Fibroblast of peridontal ligament (primary cell): ENCODE data around the gene SNRNP70.
"Not testable (repeated sequence)": the region's sequence is repeated elsewhere in the genome, so short reads cannot be mapped to it uniquely, and the experiment has no call there.

Experiments used
- DNase-seq: peaks from one replicate; pipeline ENCODE4 v3.0.0-alpha.2; 2010; ENCODE audit errors: extremely low read depth

The SNRNP70 gene, protein sequence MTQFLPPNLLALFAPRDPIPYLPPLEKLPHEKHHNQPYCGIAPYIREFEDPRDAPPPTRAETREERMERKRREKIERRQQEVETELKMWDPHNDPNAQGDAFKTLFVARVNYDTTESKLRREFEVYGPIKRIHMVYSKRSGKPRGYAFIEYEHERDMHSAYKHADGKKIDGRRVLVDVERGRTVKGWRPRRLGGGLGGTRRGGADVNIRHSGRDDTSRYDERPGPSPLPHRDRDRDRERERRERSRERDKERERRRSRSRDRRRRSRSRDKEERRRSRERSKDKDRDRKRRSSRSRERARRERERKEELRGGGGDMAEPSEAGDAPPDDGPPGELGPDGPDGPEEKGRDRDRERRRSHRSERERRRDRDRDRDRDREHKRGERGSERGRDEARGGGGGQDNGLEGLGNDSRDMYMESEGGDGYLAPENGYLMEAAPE

DNA sequence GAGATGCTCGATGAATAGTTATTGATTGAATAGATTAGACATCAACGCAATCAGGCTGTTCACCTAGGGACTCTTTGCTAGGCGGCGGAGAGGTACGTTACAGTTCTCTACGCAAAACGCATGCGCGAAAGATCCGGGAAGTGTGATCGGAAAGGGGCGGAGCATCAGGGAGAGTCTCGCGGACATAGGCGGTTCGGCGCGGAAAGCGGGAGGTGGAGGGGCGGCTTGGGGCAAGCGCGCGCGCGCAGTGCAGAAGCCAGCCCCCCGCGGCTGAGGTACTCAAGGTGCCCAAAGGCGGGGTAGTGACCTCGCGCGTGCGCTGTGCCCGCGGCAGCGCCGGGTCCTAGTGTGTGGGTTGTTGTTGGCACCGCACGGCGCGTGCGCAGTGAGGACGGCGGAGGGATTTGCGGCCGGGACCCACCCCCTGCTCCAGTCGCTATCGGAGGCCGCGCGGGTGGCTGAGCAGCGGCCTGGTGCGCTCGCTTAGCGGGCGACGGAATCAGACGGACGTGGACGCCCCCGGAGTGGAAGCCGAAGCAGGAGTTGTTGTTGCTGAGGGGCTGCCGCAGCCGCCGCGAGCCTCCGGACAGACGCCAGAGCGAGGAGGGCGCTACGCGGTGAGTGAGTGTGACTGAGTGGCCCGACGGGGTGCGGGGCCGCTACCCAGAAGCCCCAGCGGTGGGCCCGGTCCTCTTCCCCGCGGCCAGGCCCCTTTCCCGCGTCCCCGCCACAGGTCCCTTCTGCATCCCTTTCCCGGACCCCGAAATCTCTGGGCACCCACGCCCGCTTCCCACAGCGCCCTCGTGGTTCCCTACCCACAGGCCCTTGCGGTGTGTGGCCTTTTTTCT, at the start of gene SNRNP70:
SNRNP70 (plus strand) TSS at position 432 of the 848 bp plus-strand sequence. CDS start 964 bp downstream, outside the sequence.
- DNase-seq: peak; percentile 99

DNA sequence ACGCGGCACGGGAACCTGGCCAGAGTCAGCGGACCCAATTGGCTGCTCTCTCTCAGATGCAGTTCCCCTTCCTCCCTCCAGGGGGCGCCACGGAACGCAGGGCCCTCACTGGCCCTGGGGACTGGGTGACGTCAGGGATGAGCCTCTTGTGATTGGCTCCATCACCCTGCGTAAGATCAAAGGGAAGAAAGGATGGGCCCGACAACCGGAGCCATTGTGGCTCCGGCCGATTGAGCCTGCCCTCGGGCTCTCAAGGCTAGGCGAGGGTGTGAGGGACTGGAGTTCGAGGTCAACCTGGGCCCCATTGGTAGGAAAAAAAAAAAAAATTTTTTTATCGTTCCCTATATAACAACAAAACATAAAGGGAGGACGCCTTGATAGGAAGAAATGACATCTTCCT, 48.4 kb upstream of the SNRNP70 start, which contains the start of gene CGB1:
CGB1 (minus strand) TSS at position 81 of the 400 bp plus-strand sequence. CDS start 184 bp downstream, outside the sequence.
- not testable (repeated sequence) for DNase-seq

DNA sequence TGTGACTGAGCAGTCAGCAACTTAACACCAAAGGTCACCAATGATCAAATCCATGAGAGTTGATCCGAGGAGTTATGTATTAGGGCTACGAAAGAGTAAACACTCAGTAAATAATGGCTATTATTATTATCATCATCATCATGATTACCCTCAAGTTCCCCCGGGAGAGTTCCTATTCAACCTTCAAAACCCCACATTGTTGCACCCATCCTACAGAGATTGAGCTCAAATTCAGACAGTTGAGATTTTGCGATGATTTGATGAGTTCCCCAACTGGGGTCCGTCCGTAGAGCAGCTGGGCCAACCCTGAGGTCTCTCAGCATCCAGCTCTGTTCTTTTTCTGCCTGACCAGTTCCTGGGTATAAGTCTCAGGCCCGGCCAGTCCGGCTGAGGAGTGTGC, 47.1 kb upstream of the SNRNP70 start:
- DNase-seq: not testable (repeated sequence)

DNA sequence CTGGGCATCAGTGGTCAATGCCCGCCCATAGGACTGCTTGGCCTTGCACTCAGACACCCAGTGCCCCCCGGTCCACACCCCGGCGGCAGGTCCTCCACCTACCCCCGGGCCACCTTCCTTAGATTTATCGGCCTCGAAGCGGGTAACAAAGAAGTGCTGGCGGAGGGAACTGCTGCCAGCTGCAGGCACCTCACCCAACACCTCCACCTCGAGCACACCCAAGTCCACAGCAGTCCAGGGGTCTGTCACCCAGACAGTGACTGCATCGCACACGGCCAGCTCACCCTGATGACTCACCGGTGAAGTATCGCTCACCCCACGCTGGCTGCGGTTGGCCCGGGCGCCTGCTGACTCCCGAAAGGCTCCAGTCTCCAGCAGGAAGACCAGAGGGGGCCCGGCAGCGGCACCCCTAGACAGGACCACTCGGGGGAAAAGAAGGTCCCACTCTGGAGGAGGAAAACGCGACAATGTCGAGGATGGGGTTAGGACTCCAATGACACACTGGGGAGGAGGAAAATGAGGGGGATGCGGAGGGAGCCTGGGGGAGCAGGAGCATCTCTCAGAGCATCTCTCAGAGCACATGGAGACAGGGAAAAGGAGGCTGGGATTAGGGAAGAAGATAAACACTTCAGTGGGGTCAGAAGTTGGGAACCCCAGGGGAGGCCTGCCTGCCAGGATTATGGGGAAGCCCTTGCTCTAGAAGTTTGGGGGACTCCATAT, 46.5 kb upstream of the SNRNP70 start:
- not testable (repeated sequence) for DNase-seq

DNA sequence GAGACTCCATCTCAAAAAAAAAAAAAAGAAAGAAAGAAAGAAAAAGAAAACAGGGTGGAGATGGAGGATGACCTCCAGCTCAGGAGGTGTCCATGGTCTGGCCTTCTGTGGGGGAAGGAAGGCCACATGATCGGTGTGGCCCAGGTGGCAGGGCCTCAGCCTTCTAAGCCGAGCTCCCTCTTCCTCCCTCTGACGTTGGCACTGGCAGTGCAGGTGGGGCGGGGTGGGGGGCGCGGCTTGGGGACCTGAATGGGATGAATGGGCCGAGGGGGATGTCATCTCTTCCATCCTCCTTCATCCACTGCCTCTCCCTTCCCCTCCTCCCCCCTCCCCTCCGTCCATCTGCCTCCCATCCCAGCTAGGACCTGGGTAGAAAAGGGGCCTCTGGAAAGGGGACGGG, 45.5 kb upstream of the SNRNP70 start:
- not testable (repeated sequence) for DNase-seq

DNA sequence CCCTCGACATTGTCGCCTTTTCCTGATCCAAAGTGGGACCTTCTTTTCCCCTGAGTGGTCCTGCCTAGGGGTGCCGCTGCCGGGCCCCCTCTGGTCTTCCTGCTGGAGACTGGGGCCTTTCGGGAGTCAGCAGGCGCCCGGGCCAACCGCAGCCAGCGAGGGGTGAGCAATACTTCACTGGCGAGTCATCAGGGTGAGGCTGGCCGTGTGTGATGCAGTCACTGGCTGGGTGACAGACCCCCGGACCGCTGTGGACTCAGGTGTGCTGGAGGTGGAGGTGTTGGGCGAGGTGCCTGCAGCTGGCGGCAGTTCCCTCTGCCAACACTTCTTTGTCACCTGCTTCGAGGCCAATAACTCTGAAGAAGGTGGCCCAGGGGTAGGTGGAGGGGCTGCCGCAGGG, 43.1 kb upstream of the SNRNP70 start:
- no peak for DNase-seq

DNA sequence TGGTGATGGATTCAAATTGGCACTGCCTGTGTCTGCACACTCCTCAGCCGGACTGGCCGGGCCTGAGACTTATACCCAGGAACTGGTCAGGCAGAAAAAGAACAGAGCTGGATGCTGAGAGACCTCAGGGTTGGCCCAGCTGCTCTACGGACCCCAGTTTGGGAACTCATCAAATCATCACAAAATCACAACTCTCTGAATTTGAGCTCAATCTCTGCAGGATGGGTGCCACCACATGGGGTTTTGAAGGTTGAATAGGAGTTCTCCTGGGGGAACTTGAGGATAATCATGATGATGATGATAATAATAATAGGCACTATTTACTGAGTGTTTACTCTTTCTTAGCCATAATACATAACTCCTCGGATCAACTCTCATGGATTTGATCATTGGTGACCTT, 42.6 kb upstream of the SNRNP70 start:
- DNase-seq: not testable (repeated sequence)

DNA sequence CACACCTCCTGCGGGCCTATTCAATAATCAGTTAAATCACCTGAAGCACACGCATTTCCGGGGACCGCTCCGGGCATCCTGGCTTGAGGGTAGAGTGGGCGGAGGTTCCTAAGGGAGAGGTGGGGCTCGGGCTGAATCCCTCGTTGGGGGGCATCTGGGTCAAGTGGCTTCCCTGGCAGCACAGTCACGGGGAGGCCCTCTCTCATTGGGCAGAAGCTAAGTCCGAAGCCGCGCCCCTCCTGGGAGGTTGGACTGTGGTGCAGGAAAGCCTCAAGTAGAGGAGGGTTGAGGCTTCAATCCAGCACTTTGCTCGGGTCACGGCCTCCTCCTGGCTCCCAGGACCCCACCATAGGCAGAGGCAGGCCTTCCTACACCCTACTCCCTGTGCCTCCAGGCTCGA, 41.7 kb upstream of the SNRNP70 start, which contains the start of gene CGB5:
CGB5 (plus strand) TSS at position 301 of the 400 bp plus-strand sequence. CDS start 362 bp downstream, outside the sequence.
- DNase-seq: not testable (repeated sequence)

DNA sequence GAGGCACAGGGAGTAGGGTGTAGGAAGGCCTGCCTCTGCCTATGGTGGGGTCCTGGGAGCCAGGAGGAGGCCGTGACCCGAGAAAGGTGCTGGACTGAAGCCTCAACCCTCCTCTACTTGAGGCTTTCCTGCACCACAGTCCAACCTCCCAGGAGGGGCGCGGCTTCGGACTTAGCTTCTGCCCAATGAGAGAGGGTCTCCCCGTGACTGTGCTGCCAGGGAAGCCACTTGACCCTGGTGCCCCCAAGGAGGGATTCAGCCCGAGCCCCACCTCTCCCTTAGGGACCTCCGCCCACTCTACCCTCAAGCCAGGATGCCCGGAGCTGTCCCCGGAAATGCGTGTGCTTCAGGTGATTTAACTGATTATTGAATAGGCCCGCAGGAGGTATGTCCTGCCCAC, 36.2 kb upstream of the SNRNP70 start, which contains the start of gene CGB8:
CGB8 (minus strand) TSS at position 101 of the 400 bp plus-strand sequence. CDS start 372 bp downstream, outside the sequence.
- not testable (repeated sequence) for DNase-seq

DNA sequence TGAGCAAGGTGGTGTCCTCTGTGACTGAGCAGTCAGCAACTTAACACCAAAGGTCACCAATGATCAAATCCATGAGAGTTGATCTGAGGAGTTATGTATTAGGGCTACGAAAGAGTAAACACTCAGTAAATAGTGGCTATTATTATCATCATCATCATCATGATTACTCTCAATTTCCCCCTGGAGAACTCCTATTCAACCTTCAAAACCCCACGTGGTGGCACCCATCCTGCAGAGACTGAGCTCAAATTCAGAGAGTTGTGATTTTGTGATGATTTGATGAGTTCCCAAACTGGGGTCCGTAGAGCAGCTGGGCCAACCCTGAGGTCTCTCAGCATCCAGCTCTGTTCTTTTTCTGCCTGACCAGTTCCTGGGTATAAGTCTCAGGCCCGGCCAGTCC, 35.4 kb upstream of the SNRNP70 start:
- DNase-seq: not testable (repeated sequence)

DNA sequence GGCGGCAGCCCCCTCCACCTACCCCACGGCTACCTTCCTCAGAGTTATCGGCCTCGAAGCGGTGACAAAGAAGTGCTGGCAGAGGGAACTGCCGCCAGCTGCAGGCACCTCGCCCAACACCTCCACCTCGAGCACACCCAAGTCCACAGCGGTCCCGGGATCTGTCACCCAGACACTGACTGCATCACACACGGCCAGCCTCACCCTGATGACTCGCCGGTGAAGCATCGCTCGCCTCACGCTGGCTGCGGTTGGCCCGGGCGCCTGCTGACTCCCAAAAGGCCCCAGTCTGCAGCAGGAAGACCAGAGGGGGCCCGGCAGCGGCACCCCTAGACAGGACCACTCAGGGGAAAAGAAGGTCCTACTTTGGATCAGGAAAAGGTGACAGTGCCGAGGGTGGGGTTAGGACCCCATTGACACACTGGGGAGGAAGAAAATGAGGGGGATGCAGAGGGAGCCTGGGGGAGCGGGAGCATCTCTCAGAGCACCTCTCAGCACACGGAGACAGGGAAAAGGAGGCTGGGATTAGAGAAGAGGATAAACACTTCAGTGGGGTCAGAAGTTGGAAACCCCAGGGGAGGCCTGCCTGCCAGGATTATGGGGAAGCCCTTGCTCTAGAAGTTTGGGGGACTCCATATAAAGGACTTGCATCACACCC, 34.7 kb upstream of the SNRNP70 start:
- DNase-seq: not testable (repeated sequence)

DNA sequence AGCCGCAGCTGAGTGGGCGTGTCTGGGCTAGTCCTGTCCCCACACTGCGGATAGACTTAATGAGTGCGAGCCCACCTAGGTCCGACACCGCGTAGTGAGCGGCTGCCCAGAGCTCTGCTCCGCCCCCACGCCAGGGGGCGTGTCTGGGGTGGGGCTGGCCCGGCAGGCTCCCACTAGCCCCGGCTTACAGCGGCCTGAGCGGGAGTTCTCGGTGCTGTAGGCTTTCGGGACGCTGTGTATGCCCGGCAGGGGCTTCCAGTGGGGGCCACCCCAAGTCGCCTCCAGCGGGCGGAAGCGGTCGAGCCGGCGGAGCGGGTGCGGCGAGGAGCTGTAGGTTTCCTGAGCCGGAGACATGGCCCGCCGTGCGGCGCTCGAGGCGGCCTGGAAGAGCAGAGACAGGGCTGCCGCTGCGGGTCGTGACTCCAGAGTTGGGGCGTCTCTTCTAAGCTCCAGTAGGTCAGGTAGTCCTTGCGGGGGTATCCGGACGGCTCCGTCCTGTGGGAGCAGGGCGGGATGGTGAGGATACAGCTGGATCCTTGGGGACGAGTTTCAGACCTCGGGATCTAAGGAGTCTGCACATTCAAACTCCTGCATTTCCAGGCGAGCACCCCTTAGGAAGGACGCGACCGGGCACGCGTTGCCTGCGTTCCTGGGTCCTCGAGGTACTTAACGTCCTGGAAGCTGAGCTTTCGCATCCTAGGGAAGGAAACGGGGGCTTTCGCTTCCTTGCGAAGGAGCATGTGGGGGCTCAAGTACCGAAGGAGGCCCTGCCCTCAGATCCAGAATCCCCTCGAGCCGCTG, 28.9 kb upstream of the SNRNP70 start:
- DNase-seq: peak; percentile 17

DNA sequence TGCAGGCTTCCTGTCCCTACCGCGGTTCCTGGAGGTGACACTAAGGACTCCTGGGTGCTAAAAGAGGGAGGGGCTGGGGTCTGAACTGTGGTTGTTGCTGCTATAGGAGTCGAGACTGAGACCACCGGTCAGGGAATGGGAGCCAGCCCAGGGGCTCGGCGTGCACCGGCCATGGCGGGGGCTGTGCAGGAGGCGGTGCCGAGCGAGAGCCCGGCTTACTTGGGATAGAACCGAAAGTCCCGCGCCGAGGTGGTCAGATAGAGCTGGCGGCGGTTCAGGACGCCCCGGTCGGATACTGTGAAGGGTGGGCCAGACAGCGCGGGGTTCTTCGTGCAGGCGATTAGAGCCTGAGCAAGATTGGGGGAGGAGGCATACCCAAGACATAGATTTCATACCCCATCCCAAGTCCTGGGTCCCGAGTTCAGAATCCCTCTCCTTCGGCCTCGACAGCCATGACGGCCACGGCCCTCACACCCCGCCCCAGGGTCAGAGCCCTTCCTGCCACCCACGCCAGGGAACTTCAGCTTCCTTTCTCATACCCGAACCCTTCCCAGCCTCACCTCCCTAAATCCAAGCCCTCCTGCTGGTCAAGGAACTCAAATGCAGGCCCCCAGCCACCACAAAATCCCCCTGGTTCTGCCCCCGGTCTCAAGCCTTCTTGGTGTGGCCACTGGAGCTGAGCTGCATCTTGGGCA, 28.2 kb upstream of the SNRNP70 start:
- not testable (repeated sequence) for DNase-seq

DNA sequence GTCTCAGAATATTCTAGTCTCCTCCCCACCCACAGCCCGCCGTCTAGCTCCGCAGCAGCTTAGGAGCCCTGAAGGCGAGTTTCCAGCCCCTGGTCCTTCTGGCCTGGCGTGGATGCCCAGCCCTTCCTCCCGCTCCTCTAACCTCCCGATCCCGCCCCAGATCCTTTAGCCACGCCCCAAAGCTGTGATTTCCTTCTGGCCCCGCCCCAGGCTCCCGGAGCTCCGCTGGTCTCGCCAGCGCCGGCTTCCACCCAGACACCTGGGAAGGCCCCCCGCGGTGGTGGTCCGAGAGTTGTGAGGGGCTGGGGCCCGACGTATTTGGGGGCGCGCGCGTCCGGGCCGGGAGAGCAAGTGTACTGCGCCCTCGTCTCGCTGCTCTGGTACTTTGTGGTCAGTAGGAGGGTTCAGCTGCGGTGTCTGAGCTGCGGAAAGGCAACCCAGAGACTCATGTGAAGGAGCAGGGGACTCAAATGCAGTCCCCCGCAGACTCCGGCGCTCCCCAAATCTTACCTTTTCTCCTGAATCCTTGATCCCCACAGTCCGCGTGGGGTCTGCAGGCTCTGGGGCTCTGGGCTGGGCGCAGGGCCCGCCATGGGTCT, 27.5 kb upstream of the SNRNP70 start, which contains the start of gene CGB7:
CGB7 (minus strand) TSS at position 114 of the 599 bp plus-strand sequence. CDS start 2,374 bp downstream, outside the sequence.
- peak; percentile 14 for DNase-seq

DNA sequence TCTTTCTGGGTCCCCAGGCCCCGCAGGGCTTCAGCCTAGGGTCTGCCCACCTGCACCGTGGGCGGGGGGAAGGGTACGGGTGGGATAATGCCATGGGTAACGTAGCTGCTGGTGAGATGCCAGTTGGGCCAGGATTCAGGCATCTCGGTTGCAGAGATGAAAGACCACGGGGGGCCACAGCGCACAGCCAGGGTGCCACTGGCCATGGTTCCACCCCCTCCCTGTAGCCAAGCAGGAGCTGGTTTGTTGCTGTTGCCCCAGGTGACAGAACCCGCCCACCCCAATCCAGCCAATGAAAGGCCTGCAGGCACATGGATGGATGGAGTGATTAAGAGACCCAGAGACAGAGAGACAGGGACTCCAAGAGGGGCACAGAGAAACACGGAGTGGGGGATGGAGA, 26.7 kb upstream of the SNRNP70 start:
- no peak for DNase-seq

DNA sequence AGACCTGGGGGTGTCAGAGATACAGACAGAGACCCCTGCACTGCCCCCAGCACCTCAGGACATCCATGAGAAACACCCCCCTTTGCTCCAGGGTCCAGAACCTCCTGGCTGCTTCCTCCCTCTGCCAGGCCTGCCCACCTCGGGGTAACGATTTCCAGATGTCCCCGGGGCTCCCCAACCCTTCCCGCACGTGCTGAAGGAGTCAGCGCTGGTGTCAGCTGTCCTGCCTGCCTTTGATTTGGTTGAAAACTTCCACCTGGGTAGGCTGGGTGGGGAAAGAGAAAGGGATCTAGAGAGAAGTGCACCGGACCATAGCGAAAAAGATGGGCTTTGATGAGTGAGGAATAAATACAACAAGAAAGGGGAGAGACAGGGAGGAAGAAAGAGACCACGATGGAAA, 26.2 kb upstream of the SNRNP70 start:
- DNase-seq: no peak

DNA sequence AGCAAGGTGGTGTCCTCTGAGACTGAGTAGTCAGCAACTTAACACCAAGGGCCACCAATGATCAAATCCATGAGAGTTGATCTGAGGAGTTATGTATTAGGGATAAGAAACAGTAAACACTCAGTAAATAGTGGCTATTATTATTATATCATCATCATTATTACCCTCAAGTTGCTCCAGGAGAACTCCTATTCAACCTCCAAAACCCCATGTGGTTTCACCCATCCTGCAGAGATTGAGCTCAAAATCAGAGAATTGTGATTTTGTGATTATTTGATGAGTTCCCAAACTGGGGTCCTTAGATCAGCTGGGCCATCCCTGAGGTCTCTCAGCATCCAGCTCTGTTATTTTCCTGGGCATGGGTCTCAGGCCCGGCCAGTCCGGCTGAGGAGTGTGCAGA, 24.3 kb upstream of the SNRNP70 start:
- no peak for DNase-seq

DNA sequence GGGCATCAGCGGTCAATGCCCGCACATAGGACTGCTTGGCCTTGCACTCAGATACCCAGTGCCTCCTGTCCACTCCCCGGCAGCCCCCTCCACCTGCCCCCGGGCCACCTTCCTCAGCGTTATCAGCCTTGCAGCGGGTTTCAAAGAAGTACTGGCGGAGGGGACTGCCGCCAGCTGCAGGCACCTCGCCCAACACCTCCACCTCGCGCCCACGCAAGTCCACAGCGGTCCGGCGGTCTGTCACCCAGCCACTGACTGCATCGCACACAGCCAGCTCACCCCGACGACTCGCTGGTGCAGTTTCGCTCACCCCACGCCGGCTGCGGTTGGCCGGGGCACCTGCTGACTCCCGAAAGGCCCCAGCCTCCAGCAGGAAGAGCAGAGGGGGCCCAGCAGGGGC, 23.8 kb upstream of the SNRNP70 start:
- no peak for DNase-seq
